ENCODE measurements around the gene RIT2.

GRCh38 chr18:42937436-42937835, 178.0 kb downstream of the RIT2 start:
- TF ChIP-seq POLR2A (IDR thresholded peaks at IDR 0.05) (no peak), CTCF (IDR thresholded peaks at IDR 0.05) (no peak)

All from tibial nerve (tissue), 3 donors.